Peyer's patch (tissue), 4 donors: ENCODE results near the gene EIPR1.

Source experiments
- POLR2A ChIP-seq, 2 donors: fragments of 450-650 bp; IDR thresholded peaks; one replicate each; pipeline ENCODE4 v1.5.1; 2017; ENCODE audit warnings: antibody characterized with exemption in 2 of 2, mild to moderate bottlenecking in 2 of 2, moderate library complexity in 2 of 2
- TF ChIP-seq, protein P1 (sequence below), 6 experiments: fragments of 450-650 bp in 4 of 6; fragments of 200-600 bp in 2 of 6; sonication (generic) in 1 of 6; IDR thresholded peaks; one replicate each; pipeline ENCODE4 v1.5.1; 2017 to 2019; ENCODE audit warnings: antibody characterized with exemption in 6 of 6, mild to moderate bottlenecking in 3 of 6, moderate library complexity in 1 of 6

DNA sequence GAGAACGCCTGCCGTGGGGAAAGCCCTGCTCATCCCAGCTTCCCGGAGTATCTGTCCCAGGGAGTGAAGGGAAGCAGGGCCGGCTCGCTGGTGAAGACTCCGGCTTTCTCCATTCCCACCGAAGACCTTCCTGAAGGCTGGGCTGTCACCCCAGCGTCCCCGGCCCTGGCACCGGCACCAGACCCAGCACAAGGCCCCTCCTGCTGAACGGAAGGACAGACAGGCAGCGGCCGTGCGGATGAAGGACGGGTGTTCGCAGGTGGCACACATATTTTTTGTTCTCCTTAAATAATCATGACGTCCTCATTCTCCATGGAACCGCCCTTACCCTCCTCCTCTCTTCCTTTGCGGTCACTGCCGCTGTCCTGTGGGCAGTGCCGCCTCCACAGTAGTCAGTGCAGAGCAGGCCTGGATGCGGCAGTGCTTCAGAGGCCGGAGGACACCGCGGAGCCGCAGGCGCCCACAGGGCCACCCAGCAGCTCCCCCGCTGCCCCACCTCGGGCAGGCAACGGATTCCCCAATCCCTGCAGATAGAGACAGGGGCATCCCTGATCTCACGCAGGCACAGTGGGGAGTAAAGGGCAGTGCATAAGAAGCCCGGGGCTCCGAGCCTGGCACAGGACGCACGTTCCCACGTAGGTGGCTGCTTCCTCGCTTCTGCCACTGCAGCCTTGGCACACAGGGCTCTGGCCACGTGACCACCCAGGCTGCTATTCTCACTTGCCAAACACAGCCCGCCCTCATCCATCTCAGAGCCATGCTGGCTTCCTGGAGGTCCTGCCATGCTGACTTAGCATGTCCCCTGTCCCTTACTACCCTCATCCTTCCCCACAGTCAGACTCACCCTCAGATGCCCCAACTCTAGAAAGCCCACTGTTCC is 229.7 kb downstream of the EIPR1 start:
- TF ChIP-seq, protein P1, sequence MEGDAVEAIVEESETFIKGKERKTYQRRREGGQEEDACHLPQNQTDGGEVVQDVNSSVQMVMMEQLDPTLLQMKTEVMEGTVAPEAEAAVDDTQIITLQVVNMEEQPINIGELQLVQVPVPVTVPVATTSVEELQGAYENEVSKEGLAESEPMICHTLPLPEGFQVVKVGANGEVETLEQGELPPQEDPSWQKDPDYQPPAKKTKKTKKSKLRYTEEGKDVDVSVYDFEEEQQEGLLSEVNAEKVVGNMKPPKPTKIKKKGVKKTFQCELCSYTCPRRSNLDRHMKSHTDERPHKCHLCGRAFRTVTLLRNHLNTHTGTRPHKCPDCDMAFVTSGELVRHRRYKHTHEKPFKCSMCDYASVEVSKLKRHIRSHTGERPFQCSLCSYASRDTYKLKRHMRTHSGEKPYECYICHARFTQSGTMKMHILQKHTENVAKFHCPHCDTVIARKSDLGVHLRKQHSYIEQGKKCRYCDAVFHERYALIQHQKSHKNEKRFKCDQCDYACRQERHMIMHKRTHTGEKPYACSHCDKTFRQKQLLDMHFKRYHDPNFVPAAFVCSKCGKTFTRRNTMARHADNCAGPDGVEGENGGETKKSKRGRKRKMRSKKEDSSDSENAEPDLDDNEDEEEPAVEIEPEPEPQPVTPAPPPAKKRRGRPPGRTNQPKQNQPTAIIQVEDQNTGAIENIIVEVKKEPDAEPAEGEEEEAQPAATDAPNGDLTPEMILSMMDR (IDR thresholded peaks at IDR 0.05): no peak
- TF ChIP-seq POLR2A (IDR thresholded peaks at IDR 0.05): no peak
